Measurements from ENCODE around the gene CREB3.

Gene CREB3

GRCh38 chr9:35700942-35701341 lies 31.5 kb upstream of the CREB3 start:
- no peak for DNase-seq (ENCODE audit: low read depth in 2 of 2)

GRCh38 chr9:35702696-35703095 lies 29.8 kb upstream of the CREB3 start:
- DNase-seq (ENCODE audit: low read depth in 2 of 2): no peak

- no peak for DNase-seq (ENCODE audit: low read depth in 2 of 2)
These were observed 28.4 kb upstream of the CREB3 start for GRCh38 chr9:35703906-35704672.

- DNase-seq (ENCODE audit: low read depth in 2 of 2): no peak
These were observed 27.1 kb upstream of the CREB3 start for GRCh38 chr9:35705372-35705771.

GRCh38 chr9:35705836-35706430 lies 26.5 kb upstream of the CREB3 start:
- DNase-seq (ENCODE audit: low read depth in 2 of 2): no peak

- DNase-seq (ENCODE audit: low read depth in 2 of 2): no peak
These were observed 25.5 kb upstream of the CREB3 start for GRCh38 chr9:35706951-35707350.

GRCh38 chr9:35708146-35708545 lies 24.3 kb upstream of the CREB3 start:
- DNase-seq (ENCODE audit: low read depth in 2 of 2): no peak

- no peak for DNase-seq (ENCODE audit: low read depth in 2 of 2)
These were observed 21.5 kb upstream of the CREB3 start for GRCh38 chr9:35710818-35711500.

- no peak for DNase-seq (ENCODE audit: low read depth in 2 of 2)
These were observed 20.7 kb upstream of the CREB3 start for GRCh38 chr9:35711501-35712428.

- no peak for DNase-seq (ENCODE audit: low read depth in 2 of 2)
These were observed 19.6 kb upstream of the CREB3 start for GRCh38 chr9:35712762-35713400.

- no peak for DNase-seq (ENCODE audit: low read depth in 2 of 2)
These were observed 18.9 kb upstream of the CREB3 start for GRCh38 chr9:35713578-35713977.

- DNase-seq (ENCODE audit: low read depth in 2 of 2): no peak
These were observed 18.3 kb upstream of the CREB3 start for GRCh38 chr9:35714123-35714522.

- no peak for DNase-seq (ENCODE audit: low read depth in 2 of 2)
These were observed 17.8 kb upstream of the CREB3 start for GRCh38 chr9:35714579-35715252.

GRCh38 chr9:35716230-35716629 lies 16.2 kb upstream of the CREB3 start:
- DNase-seq (ENCODE audit: low read depth in 2 of 2): no peak

GRCh38 chr9:35717132-35717870 lies 15.2 kb upstream of the CREB3 start:
- DNase-seq (ENCODE audit: low read depth in 2 of 2): no peak

GRCh38 chr9:35718721-35719511 lies 13.6 kb upstream of the CREB3 start:
- no peak for DNase-seq (ENCODE audit: low read depth in 2 of 2)

GRCh38 chr9:35719546-35719945 lies 12.9 kb upstream of the CREB3 start:
- DNase-seq (ENCODE audit: low read depth in 2 of 2): no peak

- no peak for DNase-seq (ENCODE audit: low read depth in 2 of 2)
These were observed 9.0 kb upstream of the CREB3 start for GRCh38 chr9:35723426-35723825.

- DNase-seq (ENCODE audit: low read depth in 2 of 2): no peak
These were observed 8.6 kb upstream of the CREB3 start for GRCh38 chr9:35723908-35724307.

Data from stimulated activated CD8-positive, alpha-beta memory T cell treated with anti-CD3 and anti-CD28 coated beads, Interleukin-7, amount 100 ng/mL, for 4 hours (primary cell).